ENCODE measurements around the gene NYAP2. TPM values are rescaled to one million over a fixed set of nuclear protein-coding genes. Genes with fewer than 3 reads are reported as not detected.

NYAP2 gene
- total and polyA plus RNA-seq, 2 of the 4 experiments (the other 2 are of a cell fraction) = not detected

DNA sequence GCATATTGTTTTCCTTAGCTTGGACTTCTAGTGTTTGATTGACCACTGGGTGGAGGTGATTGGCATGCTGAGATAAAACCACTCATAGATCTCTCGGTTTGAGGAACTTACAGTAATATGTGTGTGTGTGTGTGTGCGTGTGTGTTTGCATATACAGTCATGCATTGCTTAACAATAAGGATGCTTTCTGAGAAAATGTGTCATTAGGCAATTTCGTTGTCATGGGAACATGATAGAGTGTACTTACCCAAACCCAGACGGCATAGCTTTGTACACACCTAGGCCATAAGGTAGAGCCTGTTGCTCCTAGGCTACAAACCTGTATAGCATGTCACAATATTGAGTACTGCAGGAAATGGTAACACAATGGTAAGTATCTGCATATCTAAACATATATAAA lies 167.3 kb downstream of the NYAP2 start:
- H3K9me3 ChIP-seq (ENCODE audit: control insufficient read depth, insufficient read depth, low read length) = no peaks in the 10 kb centered on the region
- no peaks in the 10 kb centered on the region for H3K36me3 ChIP-seq (ENCODE audit: control insufficient read depth, insufficient read depth, low read length)
- no peak overlapping the region for H3K23ac ChIP-seq (ENCODE audit: low read depth, low read length)
- H3K9me1 ChIP-seq (ENCODE audit: insufficient read depth, low read length) = no peaks in the 10 kb centered on the region
- H2BK15ac ChIP-seq (ENCODE audit: low read depth, low read length) = no peak overlapping the region
- ChIA-PET POLR2A (ENCODE audit: unreplicated experiment) (no interaction called here), CTCF (no interaction called here)
- no peak overlapping the region for H2BK120ac ChIP-seq (ENCODE audit: low read depth, low read length)
- H2AK5ac ChIP-seq (ENCODE audit: low read depth, low read length) = no peak overlapping the region
- TF ChIP-seq MXI1 (IDR thresholded peaks at IDR 0.05; ENCODE audit: borderline replicate concordance, low read depth, low read length) (no peak), CEBPB (IDR thresholded peaks at IDR 0.05; ENCODE audit: low read depth, low read length) (no peak), RCOR1 (IDR thresholded peaks at IDR 0.05; ENCODE audit: insufficient replicate concordance, low read length) (no peak), RFX5 (IDR thresholded peaks at IDR 0.05; ENCODE audit: low read depth, low read length) (no peak), MAZ (IDR thresholded peaks at IDR 0.05; ENCODE audit: borderline replicate concordance, low read depth, low read length) (no peak), FOS (IDR thresholded peaks at IDR 0.05; ENCODE audit: low read depth, low read length) (no peak), SMC3 (IDR thresholded peaks at IDR 0.05; ENCODE audit: low read depth, low read length) (no peak)
- TF ChIP-seq, protein P1, sequence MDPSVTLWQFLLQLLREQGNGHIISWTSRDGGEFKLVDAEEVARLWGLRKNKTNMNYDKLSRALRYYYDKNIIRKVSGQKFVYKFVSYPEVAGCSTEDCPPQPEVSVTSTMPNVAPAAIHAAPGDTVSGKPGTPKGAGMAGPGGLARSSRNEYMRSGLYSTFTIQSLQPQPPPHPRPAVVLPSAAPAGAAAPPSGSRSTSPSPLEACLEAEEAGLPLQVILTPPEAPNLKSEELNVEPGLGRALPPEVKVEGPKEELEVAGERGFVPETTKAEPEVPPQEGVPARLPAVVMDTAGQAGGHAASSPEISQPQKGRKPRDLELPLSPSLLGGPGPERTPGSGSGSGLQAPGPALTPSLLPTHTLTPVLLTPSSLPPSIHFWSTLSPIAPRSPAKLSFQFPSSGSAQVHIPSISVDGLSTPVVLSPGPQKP (IDR thresholded peaks at IDR 0.05; ENCODE audit: borderline replicate concordance, low read depth, low read length) = no peak
- no peak overlapping the region for H3K56ac ChIP-seq (ENCODE audit: extremely low read depth, insufficient read depth, low read length)
- no CpG with 5 or more reads among the region's 4 CpGs for whole genome bisulfite sequencing, 2 experiments (ENCODE audit: extremely low coverage in 2 of 2, insufficient read length in 1 of 2)
- H3K18ac ChIP-seq (ENCODE audit: low read depth, low read length) = no peak overlapping the region
- dilution Hi-C loops (cut with HindIII; ENCODE audit: low sequenced_read_pairs, unreplicated experiment) (no loop called here), intact Hi-C loops (cut with micrococcal nuclease) (no loop called here), in situ Hi-C loops (cut with MboI; ENCODE audit: low sequenced_read_pairs) (no loop called here)
- H3K4me2 ChIP-seq (ENCODE audit: low read depth, low read length) = no peak overlapping the region
- H3K79me1 ChIP-seq (ENCODE audit: low read depth in 1 of 2, low read length in 2 of 2) = no peaks in the 10 kb centered on the region
- H4K8ac ChIP-seq (ENCODE audit: low read depth in 2 of 2, low read length in 2 of 2) = no peak overlapping the region
- no peaks in the 10 kb centered on the region for H3K4me1 ChIP-seq (ENCODE audit: control insufficient read depth, insufficient read depth, low read length)
- H4K5ac ChIP-seq (ENCODE audit: low read depth, low read length) = no peak overlapping the region
- H2AFZ ChIP-seq (replicated peaks; ENCODE audit: low read length, poor library complexity) = no peak overlapping the region
- no TSS peak for BruUV-seq (replicated peaks)
- H2BK20ac ChIP-seq (ENCODE audit: low read depth, low read length) = no peak overlapping the region
- H3K27ac ChIP-seq (ENCODE audit: insufficient read depth, low read length) = no peak overlapping the region
- no peak overlapping the region for H2BK5ac ChIP-seq (ENCODE audit: low read depth, low read length, poor library complexity, severe bottlenecking)
- H2AK9ac ChIP-seq (replicated peaks; ENCODE audit: low read depth, low read length, poor library complexity) = no peak overlapping the region
- H3K9ac ChIP-seq (ENCODE audit: low read depth, low read length) = no peak overlapping the region
- no peak overlapping the region for H3K4me3 ChIP-seq (ENCODE audit: insufficient read depth, low read depth, low read length)
- ATAC-seq (ENCODE audit: low read depth) = no peak
- H3K4ac ChIP-seq (ENCODE audit: low read depth, low read length) = no peak overlapping the region
- H4K20me1 ChIP-seq (ENCODE audit: insufficient read depth, low read length) = no peaks in the 10 kb centered on the region
- no peak overlapping the region for H3K14ac ChIP-seq (replicated peaks; ENCODE audit: low read depth, low read length)
- no peak overlapping the region for H4K91ac ChIP-seq (ENCODE audit: insufficient read depth, low read depth, low read length)
- no peaks in the 10 kb centered on the region; the same call in 1 of the 2 replicates for H3K27me3 ChIP-seq (ENCODE audit: control insufficient read depth, insufficient read depth, low read length)
- no peak for DNase-seq
